ENCODE results near the gene OR2C1. TPM values are rescaled to one million over a fixed set of nuclear protein-coding genes. Genes with fewer than 3 reads are reported as not detected.

Gene OR2C1
- total and polyA plus RNA-seq, 2 donors = 0.14 to 0.21 TPM

Other genes with a start within 250 kb of the OR2C1 start
- 4.6 TPM for gene ZNF205, start 243.3 kb upstream of the OR2C1 start, total RNA-seq
- gene ZNF205, start 243.3 kb upstream of the OR2C1 start, polyA plus RNA-seq = 9.3 TPM
- gene ZNF213, start 220.9 kb upstream of the OR2C1 start, total RNA-seq = 1.5 TPM
- 5.2 TPM for gene ZNF213, start 220.9 kb upstream of the OR2C1 start, polyA plus RNA-seq
- not detected for gene OR1F1, start 167.7 kb upstream of the OR2C1 start, total RNA-seq
- gene OR1F1, start 167.7 kb upstream of the OR2C1 start, polyA plus RNA-seq = 0.02 TPM
- gene ZNF200, start 120.7 kb upstream of the OR2C1 start, total RNA-seq = 8.6 TPM
- 10.0 TPM for gene ZNF200, start 120.7 kb upstream of the OR2C1 start, polyA plus RNA-seq
- gene MEFV, start 99.3 kb upstream of the OR2C1 start, total RNA-seq = 0.52 TPM
- 0.80 TPM for gene MEFV, start 99.3 kb upstream of the OR2C1 start, polyA plus RNA-seq
- gene ZNF263, start 72.4 kb upstream of the OR2C1 start, total RNA-seq = 30.2 TPM
- 26.3 TPM for gene ZNF263, start 72.4 kb upstream of the OR2C1 start, polyA plus RNA-seq
- gene TIGD7, start 50.5 kb upstream of the OR2C1 start, total RNA-seq = 6.4 TPM
- 9.8 TPM for gene TIGD7, start 50.5 kb upstream of the OR2C1 start, polyA plus RNA-seq
- 25.9 TPM for gene ZNF75A, start 50.4 kb upstream of the OR2C1 start, total RNA-seq
- 44.7 TPM for gene ZNF75A, start 50.4 kb upstream of the OR2C1 start, polyA plus RNA-seq
- 19.7 TPM for gene ZSCAN32, start 45.1 kb downstream of the OR2C1 start, total RNA-seq
- gene ZSCAN32, start 45.1 kb downstream of the OR2C1 start, polyA plus RNA-seq = 16.3 TPM
- gene ZNF174, start 45.3 kb downstream of the OR2C1 start, total RNA-seq = 9.0 TPM
- 7.0 TPM for gene ZNF174, start 45.3 kb downstream of the OR2C1 start, polyA plus RNA-seq
- 2.5 TPM for gene ZNF597, start 87.6 kb downstream of the OR2C1 start, total RNA-seq
- 2.3 TPM for gene ZNF597, start 87.6 kb downstream of the OR2C1 start, polyA plus RNA-seq
- gene NAA60, start 87.8 kb downstream of the OR2C1 start, total RNA-seq = 8.6 TPM
- gene NAA60, start 87.8 kb downstream of the OR2C1 start, polyA plus RNA-seq = 36.0 TPM
- gene C16orf90, start 139.6 kb downstream of the OR2C1 start, total RNA-seq = not detected
- gene C16orf90, start 139.6 kb downstream of the OR2C1 start, polyA plus RNA-seq = not detected
- gene CLUAP1, start 145.1 kb downstream of the OR2C1 start, total RNA-seq = 18.4 TPM
- gene CLUAP1, start 145.1 kb downstream of the OR2C1 start, polyA plus RNA-seq = 17.8 TPM
- gene NLRC3, start 221.5 kb downstream of the OR2C1 start, total RNA-seq = 18.8 TPM
- 11.9 TPM for gene NLRC3, start 221.5 kb downstream of the OR2C1 start, polyA plus RNA-seq